ENCODE results near the gene BCL7B. TPM values are rescaled to one million over a fixed set of nuclear protein-coding genes. Genes with fewer than 3 reads are reported as not detected.
"Not testable (repeated sequence)": the region's sequence is repeated elsewhere in the genome, so short reads cannot be mapped to it uniquely, and the experiment has no call there.

The BCL7B gene
- total and polyA plus RNA-seq, 2 of the 13 experiments (the other 11 are each of a cell fraction or from before 2014, with no cell fraction given): 24.3 to 38.2 TPM

- TF ChIP-seq ZNF138 (CRISPR knock-in tag; IDR thresholded peaks at IDR 0.05; ENCODE audit: low read depth) (no peak), SETDB1 (CRISPR knock-in tag; IDR thresholded peaks at IDR 0.05; ENCODE audit: borderline replicate concordance) (no peak), SP4 (CRISPR knock-in tag; IDR thresholded peaks at IDR 0.05) (no peak), FOXP1 (IDR thresholded peaks at IDR 0.05) (no peak), FOXP1 (CRISPR knock-in tag; IDR thresholded peaks at IDR 0.05) (no peak), ZNF672 (CRISPR knock-in tag; IDR thresholded peaks at IDR 0.05) (no peak), ZNF841 (CRISPR knock-in tag; IDR thresholded peaks at IDR 0.05; ENCODE audit: borderline replicate concordance) (no peak), ZSCAN31 (CRISPR knock-in tag; IDR thresholded peaks at IDR 0.05; ENCODE audit: low read depth) (no peak)
Observed at GRCh38 chr7:73496626-73497025, 60.9 kb downstream of the BCL7B start (continued).

- BruUV-seq (replicated peaks): TSS peak; percentile 25
- not testable (repeated sequence) for FAIRE-seq
Observed at GRCh38 chr7:73495507-73495906, 62.0 kb downstream of the BCL7B start.

DNA sequence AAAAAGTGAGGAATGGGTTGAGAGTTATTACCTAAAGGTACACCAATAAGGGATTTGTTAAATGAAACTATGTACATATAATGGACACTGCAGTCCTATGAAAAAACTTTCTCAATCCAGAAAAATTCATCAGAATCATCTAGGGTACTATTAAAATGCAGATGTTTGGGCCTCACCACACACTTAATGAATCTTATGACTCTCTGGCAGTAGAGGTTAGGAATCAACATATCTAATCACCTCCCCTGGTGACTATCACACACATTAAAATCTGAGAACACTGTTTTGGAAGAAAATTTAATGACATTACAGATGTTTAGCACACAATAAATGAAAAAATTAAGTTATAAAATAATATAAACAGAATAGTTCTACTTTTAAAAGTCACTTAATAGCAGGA, 67.5 kb downstream of the BCL7B start:
- no peak for FAIRE-seq
- in situ Hi-C loops (cut with HindIII; ENCODE audit: extremely low pct_ligation_motif_present, low pct_unique_long_range_greater_than_20kb): no loop called here
- Histone ChIP-seq H3K9ac (ENCODE audit: insufficient read depth, low read depth, low read length) (no peak overlapping the region), H3K4me2 (ENCODE audit: low read depth, low read length) (no peak overlapping the region), H3K4me1 (ENCODE audit: insufficient read depth, low read length) (no peaks in the 10 kb centered on the region), H2AFZ (ENCODE audit: low read length) (no peak overlapping the region), H3K36me3 (replicated peaks in 1 of 2; ENCODE audit: control insufficient read depth in 1 of 2, insufficient read depth in 2 of 2, low read length in 2 of 2) (peaks cover 18 to 82% of the 10 kb centered on the region in 2 experiments), H4K20me1 (ENCODE audit: insufficient read depth, low read length) (no peaks in the 10 kb centered on the region), H3K79me2 (ENCODE audit: insufficient read depth, low read length) (peaks cover 11% of the 10 kb centered on the region), H3K9me3 (ENCODE audit: low read length) (no peaks in the 10 kb centered on the region), H3K27ac (ENCODE audit: extremely low read length, insufficient read depth, low read length) (no peak overlapping the region), H3K4me3 (replicated peaks in 1 of 3; ENCODE audit: insufficient read depth in 1 of 3, low read depth in 2 of 3, low read length in 3 of 3) (no peak overlapping the region), H3K27me3 (ENCODE audit: control insufficient read depth in 1 of 2, insufficient read depth in 2 of 2, low read length in 2 of 2) (no peaks in the 10 kb centered on the region)
- no peak for ATAC-seq
- intact Hi-C loops (cut with micrococcal nuclease; ENCODE audit: unreplicated experiment): no loop called here
- ChIA-PET CTCF (ENCODE audit: low intra/inter-chr PET ratio, low total read pairs) (no interaction called here), POLR2A (no interaction called here)
- DNase-seq (ENCODE audit: low spot score): no peak
- no TSS peak for BruUV-seq (replicated peaks)
- TF ChIP-seq, protein P1, sequence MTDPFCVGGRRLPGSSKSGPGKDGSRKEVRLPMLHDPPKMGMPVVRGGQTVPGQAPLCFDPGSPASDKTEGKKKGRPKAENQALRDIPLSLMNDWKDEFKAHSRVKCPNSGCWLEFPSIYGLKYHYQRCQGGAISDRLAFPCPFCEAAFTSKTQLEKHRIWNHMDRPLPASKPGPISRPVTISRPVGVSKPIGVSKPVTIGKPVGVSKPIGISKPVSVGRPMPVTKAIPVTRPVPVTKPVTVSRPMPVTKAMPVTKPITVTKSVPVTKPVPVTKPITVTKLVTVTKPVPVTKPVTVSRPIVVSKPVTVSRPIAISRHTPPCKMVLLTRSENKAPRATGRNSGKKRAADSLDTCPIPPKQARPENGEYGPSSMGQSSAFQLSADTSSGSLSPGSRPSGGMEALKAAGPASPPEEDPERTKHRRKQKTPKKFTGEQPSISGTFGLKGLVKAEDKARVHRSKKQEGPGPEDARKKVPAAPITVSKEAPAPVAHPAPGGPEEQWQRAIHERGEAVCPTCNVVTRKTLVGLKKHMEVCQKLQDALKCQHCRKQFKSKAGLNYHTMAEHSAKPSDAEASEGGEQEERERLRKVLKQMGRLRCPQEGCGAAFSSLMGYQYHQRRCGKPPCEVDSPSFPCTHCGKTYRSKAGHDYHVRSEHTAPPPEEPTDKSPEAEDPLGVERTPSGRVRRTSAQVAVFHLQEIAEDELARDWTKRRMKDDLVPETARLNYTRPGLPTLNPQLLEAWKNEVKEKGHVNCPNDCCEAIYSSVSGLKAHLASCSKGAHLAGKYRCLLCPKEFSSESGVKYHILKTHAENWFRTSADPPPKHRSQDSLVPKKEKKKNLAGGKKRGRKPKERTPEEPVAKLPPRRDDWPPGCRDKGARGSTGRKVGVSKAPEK (CRISPR knock-in tag; IDR thresholded peaks at IDR 0.05; ENCODE audit: borderline replicate concordance): no peak
- TF ChIP-seq ZNF841 (CRISPR knock-in tag; IDR thresholded peaks at IDR 0.05; ENCODE audit: borderline replicate concordance) (no peak), ZBTB43 (CRISPR knock-in tag; conservative IDR thresholded peaks at IDR 0.05) (no peak), TSC22D2 (CRISPR knock-in tag; IDR thresholded peaks at IDR 0.05; ENCODE audit: borderline replicate concordance) (no peak), CENPT (CRISPR knock-in tag; IDR thresholded peaks at IDR 0.05; ENCODE audit: low read depth) (no peak), ZNF703 (CRISPR knock-in tag; IDR thresholded peaks at IDR 0.05; ENCODE audit: borderline replicate concordance) (no peak), EEA1 (CRISPR knock-in tag; IDR thresholded peaks at IDR 0.05; ENCODE audit: borderline replicate concordance) (no peak)

More at GRCh38 chr7:73495507-73495906, 62.0 kb downstream of the BCL7B start:
- H3K4me2 ChIP-seq (ENCODE audit: low read depth, low read length); H3K27me3 ChIP-seq (ENCODE audit: control insufficient read depth in 1 of 2, insufficient read depth in 2 of 2, low read length in 2 of 2); H3K27ac ChIP-seq (ENCODE audit: extremely low read length, insufficient read depth, low read length); H3K9me3 ChIP-seq (ENCODE audit: low read length); CTCF ChIA-PET (ENCODE audit: low intra/inter-chr PET ratio, low total read pairs); ATAC-seq; H2AFZ ChIP-seq (ENCODE audit: low read length); H3K4me1 ChIP-seq (ENCODE audit: insufficient read depth, low read length); POLR2A ChIA-PET; DNase-seq (ENCODE audit: low spot score); intact Hi-C loops (cut with micrococcal nuclease; ENCODE audit: unreplicated experiment); H3K4me3 ChIP-seq (replicated peaks in 1 of 3; ENCODE audit: insufficient read depth in 1 of 3, low read depth in 2 of 3, low read length in 3 of 3); H3K9ac ChIP-seq (ENCODE audit: insufficient read depth, low read depth, low read length); H4K20me1 ChIP-seq (ENCODE audit: insufficient read depth, low read length): not testable (repeated sequence)
- WGBS (ENCODE audit: low lambda C conversion rate): 96% methylated on average over 2 of the region's 2 CpGs
- in situ Hi-C loops (cut with HindIII; ENCODE audit: extremely low pct_ligation_motif_present, low pct_unique_long_range_greater_than_20kb): loop anchor here (5.0 kb wide), 1 partner anchor 33 kb away; no protein-coding TSS in a partner anchor
- peaks cover 11% of the 10 kb centered on the region for H3K79me2 ChIP-seq (ENCODE audit: insufficient read depth, low read length)
- peaks cover 32 to 83% of the 10 kb centered on the region in 2 experiments for H3K36me3 ChIP-seq (replicated peaks in 1 of 2; ENCODE audit: control insufficient read depth in 1 of 2, insufficient read depth in 2 of 2, low read length in 2 of 2)
